Measurements from ENCODE around the gene ADAM10.

DNA sequence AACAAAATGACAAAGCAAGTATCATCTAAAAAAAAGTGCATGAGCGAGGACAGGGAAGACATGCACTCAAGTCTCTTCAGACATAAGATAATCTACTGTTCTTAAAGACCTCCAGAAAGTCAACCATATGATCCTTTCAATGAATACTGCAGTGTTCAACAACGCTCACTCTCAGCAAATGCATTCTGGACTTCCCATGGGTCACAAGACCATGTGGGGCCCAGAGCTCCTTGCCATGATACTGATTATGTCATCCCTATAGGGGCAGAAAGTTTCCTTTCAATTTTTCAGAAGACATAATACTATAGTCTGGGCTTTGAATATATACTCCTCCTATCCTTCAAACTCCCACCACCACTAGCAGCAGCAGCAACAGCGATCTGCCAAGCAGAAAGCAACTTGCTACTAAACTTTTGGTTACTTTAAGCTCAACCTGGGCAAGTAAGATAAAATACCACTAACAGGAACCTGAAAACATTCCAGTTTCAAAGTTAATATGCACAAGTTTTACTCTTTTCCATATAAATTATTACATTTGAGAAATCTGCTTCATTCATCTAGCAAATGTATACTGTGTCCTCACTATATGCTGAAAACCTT is 143.5 kb downstream of the ADAM10 start:
- TF ChIP-seq, protein P1, sequence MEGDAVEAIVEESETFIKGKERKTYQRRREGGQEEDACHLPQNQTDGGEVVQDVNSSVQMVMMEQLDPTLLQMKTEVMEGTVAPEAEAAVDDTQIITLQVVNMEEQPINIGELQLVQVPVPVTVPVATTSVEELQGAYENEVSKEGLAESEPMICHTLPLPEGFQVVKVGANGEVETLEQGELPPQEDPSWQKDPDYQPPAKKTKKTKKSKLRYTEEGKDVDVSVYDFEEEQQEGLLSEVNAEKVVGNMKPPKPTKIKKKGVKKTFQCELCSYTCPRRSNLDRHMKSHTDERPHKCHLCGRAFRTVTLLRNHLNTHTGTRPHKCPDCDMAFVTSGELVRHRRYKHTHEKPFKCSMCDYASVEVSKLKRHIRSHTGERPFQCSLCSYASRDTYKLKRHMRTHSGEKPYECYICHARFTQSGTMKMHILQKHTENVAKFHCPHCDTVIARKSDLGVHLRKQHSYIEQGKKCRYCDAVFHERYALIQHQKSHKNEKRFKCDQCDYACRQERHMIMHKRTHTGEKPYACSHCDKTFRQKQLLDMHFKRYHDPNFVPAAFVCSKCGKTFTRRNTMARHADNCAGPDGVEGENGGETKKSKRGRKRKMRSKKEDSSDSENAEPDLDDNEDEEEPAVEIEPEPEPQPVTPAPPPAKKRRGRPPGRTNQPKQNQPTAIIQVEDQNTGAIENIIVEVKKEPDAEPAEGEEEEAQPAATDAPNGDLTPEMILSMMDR (conservative IDR thresholded peaks at IDR 0.05; ENCODE audit: low read length), result no peak
- no peak for TF ChIP-seq EZH2phosphoT487 (IDR thresholded peaks at IDR 0.05; ENCODE audit: borderline replicate concordance, low read depth, low read length)
